Keratinocyte (primary cell): Measurements from ENCODE around the gene PCGF1. TPM values are rescaled to one million over a fixed set of nuclear protein-coding genes. Genes with fewer than 3 reads are reported as not detected.
A peak's percentile ranks its signal among the peaks of the same experiment; 100 is the strongest.

ENCODE experiments used
- DNase-seq: peaks from one replicate; pipeline ENCODE4 v3.0.0-alpha.2; 2011; ENCODE audit warnings: low read depth, missing footprints, low spot score
- FAIRE-seq: peaks from 2 replicates; lab custom pipeline; 2011; peaks lifted over from hg19 to GRCh38; lab: Jason Lieb, UNC
- H2AFZ ChIP-seq: 2 replicates; pipeline ENCODE4 v1.6.0; 2012; ENCODE audit warnings: low read length, control low read depth, inconsistent platforms; ENCODE audit not compliant: control insufficient read depth
- H3K27ac ChIP-seq: 2 replicates; pipeline ENCODE4 v1.5.1; 2011; ENCODE audit warnings: low read length; ENCODE audit not compliant: control insufficient read depth, insufficient read depth
- H3K27me3 ChIP-seq: 3 replicates; pipeline ENCODE4 v1.6.0; 2011; ENCODE audit warnings: low read length; ENCODE audit not compliant: control insufficient read depth, insufficient read depth; ENCODE audit errors: extremely low read depth
- H3K36me3 ChIP-seq, 2 experiments: 2 replicates in 1 of 2; 3 replicates in 1 of 2; pipeline ENCODE4 v1.5.1; 2011; ENCODE audit warnings: low read length in 2 of 2, mild to moderate bottlenecking in 1 of 2; ENCODE audit not compliant: control insufficient read depth in 2 of 2, insufficient read depth in 2 of 2; ENCODE audit errors: extremely low read depth in 1 of 2
- H3K4me1 ChIP-seq: 3 replicates; pipeline ENCODE4 v1.5.1; 2011; ENCODE audit warnings: low read length; ENCODE audit not compliant: control insufficient read depth, insufficient read depth; ENCODE audit errors: extremely low read depth
- H3K4me2 ChIP-seq: 3 replicates; pipeline ENCODE4 v1.6.0; 2011; ENCODE audit warnings: low read depth, low read length; ENCODE audit not compliant: control insufficient read depth, insufficient read depth; ENCODE audit errors: extremely low read depth
- H3K4me3 ChIP-seq, 3 experiments: fragments of 200-600 bp in 1 of 3; sonication (generic) in 1 of 3; 2 replicates in 2 of 3; 3 replicates in 1 of 3; pipeline ENCODE4 v1.5.1; 2011 to 2016; ENCODE audit warnings: low read length in 3 of 3, mild to moderate bottlenecking in 3 of 3, control low read depth in 2 of 3, inconsistent platforms in 1 of 3, low read depth in 1 of 3, mixed read lengths in 1 of 3, mixed run types in 1 of 3, moderate library complexity in 1 of 3; ENCODE audit not compliant: control insufficient read depth in 2 of 3, insufficient read depth in 2 of 3; ENCODE audit errors: extremely low read depth in 1 of 3
- H3K79me2 ChIP-seq: 2 replicates; pipeline ENCODE4 v1.6.0; 2012; ENCODE audit warnings: low read length; ENCODE audit not compliant: control insufficient read depth, insufficient read depth
- H3K9ac ChIP-seq: 3 replicates; pipeline ENCODE4 v1.6.0; 2011; ENCODE audit warnings: low read length; ENCODE audit not compliant: control insufficient read depth, insufficient read depth; ENCODE audit errors: extremely low read depth
- H3K9me1 ChIP-seq: 3 replicates; pipeline ENCODE4 v1.6.0; 2011; ENCODE audit warnings: low read length; ENCODE audit not compliant: control insufficient read depth, insufficient read depth; ENCODE audit errors: extremely low read depth
- H3K9me3 ChIP-seq: 2 replicates; pipeline ENCODE4 v1.5.1; 2012; ENCODE audit warnings: low read depth, low read length; ENCODE audit not compliant: control insufficient read depth
- H4K20me1 ChIP-seq: 3 replicates; pipeline ENCODE4 v1.6.0; 2011; ENCODE audit warnings: low read length; ENCODE audit not compliant: control insufficient read depth, insufficient read depth; ENCODE audit errors: extremely low read depth
- CTCF ChIP-seq, 3 experiments: IDR thresholded peaks in 1 of 3; conservative IDR thresholded peaks in 1 of 3; optimal IDR thresholded peaks in 1 of 3; 2 replicates in 2 of 3; 3 replicates in 1 of 3; pipeline versions ENCODE3 to v1.5.1; 2011; ENCODE audit warnings: low read length in 3 of 3, mild to moderate bottlenecking in 3 of 3, moderate library complexity in 2 of 3, control low read depth in 1 of 3, inconsistent platforms in 1 of 3; ENCODE audit not compliant: insufficient read depth in 2 of 3; ENCODE audit errors: extremely low read depth in 1 of 3
- EZH2 ChIP-seq: IDR thresholded peaks from one replicate; pipeline ENCODE4 v1.6.1; 2012; ENCODE audit warnings: inconsistent platforms, mild to moderate bottlenecking, low read length, moderate library complexity
- dilution Hi-C: fragments of 300-500 bp; cut with MboI; formaldehyde crosslinking; loops from one replicate; pipeline ENCODE4 v1.7.0; 2020; ENCODE audit warnings: low sequenced_read_pairs; ENCODE audit not compliant: extremely low pct_ligation_motif_present
- polyA plus RNA-seq, 5 experiments: library from polyadenylated mRNA; depleted of rRNA in 3 of 5; stranded (reverse) in 3 of 5; stranded (forward) in 1 of 5; unstranded in 1 of 5; fragments of >200 nt; gene quantifications; 1 replicate in 1 of 5; 2 replicates in 3 of 5; 3 replicates in 1 of 5; pipeline versions ENCODE4 v1.2.1 to v1.2.3, GENCODE V29; 2011 to 2012; ENCODE audit warnings: missing spikeins in 2 of 5, low read depth in 1 of 5, low replicate concordance in 1 of 5

The PCGF1 gene
- polyA plus RNA-seq, 1 donor (not counting 4 experiments of a cell fraction or from before 2014, with no cell fraction given): 29.1 TPM

DNA sequence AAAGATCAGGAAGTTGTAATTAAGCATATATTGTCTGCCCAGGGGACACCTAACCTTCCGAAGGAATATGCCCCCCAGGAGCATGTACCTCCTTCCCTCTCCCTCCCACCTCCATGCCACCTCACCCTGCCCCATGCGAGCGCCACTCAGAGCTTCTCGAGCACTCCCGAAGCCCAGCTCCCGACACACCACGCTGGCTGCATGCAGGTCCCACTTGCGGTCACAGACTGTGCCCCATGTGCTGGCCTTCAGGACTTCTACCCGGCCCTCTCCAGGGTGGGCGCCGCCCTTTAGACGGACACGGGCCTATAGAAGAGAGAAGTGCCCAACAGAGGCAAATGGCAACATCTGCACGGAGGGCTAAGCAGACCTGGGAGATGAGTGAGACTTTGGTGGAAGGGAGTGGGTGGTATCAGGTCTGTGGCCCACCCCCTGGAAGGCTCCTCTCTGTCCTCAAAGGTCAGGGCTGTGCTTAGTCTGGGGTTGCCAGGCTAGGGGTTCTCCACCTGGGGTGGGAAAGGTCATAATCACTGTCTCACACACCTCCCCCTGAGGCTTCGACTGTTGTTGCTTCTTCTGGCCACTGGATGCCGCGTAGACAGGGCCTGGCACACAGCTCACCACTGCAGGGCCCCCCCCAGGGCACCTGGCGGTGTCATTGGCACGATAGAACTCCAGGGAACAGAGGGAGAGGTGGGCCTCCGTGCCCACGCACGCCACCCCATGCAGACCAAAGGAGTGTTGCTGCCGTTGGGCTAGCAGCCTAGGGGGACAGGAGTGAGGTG lies 28.9 kb upstream of the PCGF1 start:
- Histone ChIP-seq H3K9me1 (peaks cover 4% of the 10 kb centered on the region), H3K4me3 (no peak overlapping the region), H3K4me2 (peak overlapping the region; percentile 47), H3K27me3 (no peaks in the 10 kb centered on the region), H3K4me1 (peaks cover 12% of the 10 kb centered on the region), H4K20me1 (no peaks in the 10 kb centered on the region), H3K9ac (no peak overlapping the region), H3K79me2 (no peaks in the 10 kb centered on the region), H3K27ac (no peak overlapping the region), H2AFZ (peak overlapping the region; percentile 50), H3K9me3 (no peaks in the 10 kb centered on the region), H3K36me3 (peaks cover 5 to 13% of the 10 kb centered on the region in 2 experiments)
- dilution Hi-C loops: no loop called here
- no peak for DNase-seq
- FAIRE-seq: no peak
- TF ChIP-seq CTCF (optimal IDR thresholded peaks at IDR 0.05 in 1 of 3, IDR thresholded peaks at IDR 0.05 in 1 of 3, conservative IDR thresholded peaks at IDR 0.05 in 1 of 3; ENCODE audit: extremely low read depth in 1 of 3, insufficient read depth in 2 of 3, low read length in 3 of 3): peak in 2 of 3 experiments; percentile 7 to 31
- no peak for TF ChIP-seq EZH2

- DNase-seq: no peak
- no peaks in the 10 kb centered on the region for H3K9me3 ChIP-seq
- peaks cover 4% of the 10 kb centered on the region for H3K9me1 ChIP-seq
- H3K79me2 ChIP-seq: peaks cover 4% of the 10 kb centered on the region
- no peak overlapping the region for H3K27ac ChIP-seq
- no peak overlapping the region for H3K9ac ChIP-seq
- no peak overlapping the region for H3K4me2 ChIP-seq
- FAIRE-seq: no peak
- dilution Hi-C loops: no loop called here
- H3K4me3 ChIP-seq: no peak overlapping the region
- H3K36me3 ChIP-seq: peaks cover 5 to 13% of the 10 kb centered on the region in 2 experiments
- no peak overlapping the region for H2AFZ ChIP-seq
- TF ChIP-seq CTCF (optimal IDR thresholded peaks at IDR 0.05 in 1 of 3, IDR thresholded peaks at IDR 0.05 in 1 of 3, conservative IDR thresholded peaks at IDR 0.05 in 1 of 3; ENCODE audit: extremely low read depth in 1 of 3, insufficient read depth in 2 of 3, low read length in 3 of 3): no peak
- no peak for TF ChIP-seq EZH2
- no peaks in the 10 kb centered on the region for H4K20me1 ChIP-seq
- H3K27me3 ChIP-seq: no peaks in the 10 kb centered on the region
- H3K4me1 ChIP-seq: peaks cover 19% of the 10 kb centered on the region
These were observed 28.0 kb upstream of the PCGF1 start for GRCh38 chr2:74535440-74535965.
